ENCODE data around the gene TGM2.

- TF ChIP-seq POLR2AphosphoS5 (IDR thresholded peaks at IDR 0.05; ENCODE audit: borderline replicate concordance, low read depth, low read length) (no peak), EZH2 (IDR thresholded peaks at IDR 0.05) (no peak), FOXP2 (optimal IDR thresholded peaks at IDR 0.05; ENCODE audit: control extremely low read depth, extremely low read length, insufficient read depth) (no peak)
Measured at GRCh38 chr20:38092260-38092857, 72.7 kb downstream of the TGM2 start.
